Lower leg skin (tissue), 3 donors: ENCODE measurements around the gene TMEM43.
"Not testable (repeated sequence)": the region's sequence is repeated elsewhere in the genome, so short reads cannot be mapped to it uniquely, and the experiment has no call there.

Source experiments
- POLR2A ChIP-seq, 2 donors: fragments of 450-650 bp; IDR thresholded peaks; one replicate each; pipeline ENCODE4 v1.6.1; 2016 to 2017; ENCODE audit warnings: antibody characterized with exemption in 2 of 2, mild to moderate bottlenecking in 1 of 2, moderate library complexity in 1 of 2
- TF ChIP-seq, protein P1 (sequence below), 3 donors: fragments of 450-650 bp; IDR thresholded peaks; one replicate each; pipeline ENCODE4 v1.5.1; 2016; ENCODE audit warnings: antibody characterized with exemption in 3 of 3, mild to moderate bottlenecking in 3 of 3, moderate library complexity in 2 of 3

DNA sequence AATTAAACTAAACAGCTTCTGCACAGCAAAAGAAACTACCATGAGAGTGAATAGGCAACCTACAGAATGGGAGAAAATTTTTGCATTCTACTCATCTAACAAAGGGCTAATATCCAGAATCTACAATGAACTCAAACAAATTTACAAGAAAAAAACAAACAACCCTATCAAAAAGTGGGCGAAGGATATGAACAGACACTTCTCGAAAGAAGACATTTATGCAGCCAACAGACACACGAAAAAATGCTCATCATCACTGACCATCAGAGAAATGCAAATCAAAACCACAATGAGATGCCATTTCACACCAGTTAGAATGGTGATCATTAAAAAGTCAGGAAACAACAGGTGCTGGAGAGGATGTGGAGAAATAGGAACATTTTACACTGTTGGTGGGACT lies 49.6 kb upstream of the TMEM43 start:
- TF ChIP-seq, protein P1, sequence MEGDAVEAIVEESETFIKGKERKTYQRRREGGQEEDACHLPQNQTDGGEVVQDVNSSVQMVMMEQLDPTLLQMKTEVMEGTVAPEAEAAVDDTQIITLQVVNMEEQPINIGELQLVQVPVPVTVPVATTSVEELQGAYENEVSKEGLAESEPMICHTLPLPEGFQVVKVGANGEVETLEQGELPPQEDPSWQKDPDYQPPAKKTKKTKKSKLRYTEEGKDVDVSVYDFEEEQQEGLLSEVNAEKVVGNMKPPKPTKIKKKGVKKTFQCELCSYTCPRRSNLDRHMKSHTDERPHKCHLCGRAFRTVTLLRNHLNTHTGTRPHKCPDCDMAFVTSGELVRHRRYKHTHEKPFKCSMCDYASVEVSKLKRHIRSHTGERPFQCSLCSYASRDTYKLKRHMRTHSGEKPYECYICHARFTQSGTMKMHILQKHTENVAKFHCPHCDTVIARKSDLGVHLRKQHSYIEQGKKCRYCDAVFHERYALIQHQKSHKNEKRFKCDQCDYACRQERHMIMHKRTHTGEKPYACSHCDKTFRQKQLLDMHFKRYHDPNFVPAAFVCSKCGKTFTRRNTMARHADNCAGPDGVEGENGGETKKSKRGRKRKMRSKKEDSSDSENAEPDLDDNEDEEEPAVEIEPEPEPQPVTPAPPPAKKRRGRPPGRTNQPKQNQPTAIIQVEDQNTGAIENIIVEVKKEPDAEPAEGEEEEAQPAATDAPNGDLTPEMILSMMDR (IDR thresholded peaks at IDR 0.05): not testable (repeated sequence)
- TF ChIP-seq POLR2A (IDR thresholded peaks at IDR 0.05): not testable (repeated sequence)
